WERI-Rb-1 (cell line): ENCODE measurements around the gene COL12A1.

Experiments
- DNase-seq: peaks from one replicate; pipeline ENCODE4 v3.0.0-alpha.2; 2020
- H3K27ac ChIP-seq: fragments of 250-450 bp; sonication (Bioruptor Pico); 2 replicates; pipeline ENCODE4 v1.5.1; 2020; ENCODE audit warnings: mild to moderate bottlenecking, moderate library complexity
- H3K27me3 ChIP-seq: fragments of 250-450 bp; sonication (Bioruptor Pico); 2 replicates; pipeline ENCODE4 v1.5.1; 2021; ENCODE audit warnings: mild to moderate bottlenecking, low read depth, moderate library complexity; ENCODE audit not compliant: insufficient read depth, severe bottlenecking
- H3K36me3 ChIP-seq: fragments of 250-450 bp; sonication (Bioruptor Pico); 2 replicates; pipeline ENCODE4 v1.5.1; 2020; ENCODE audit warnings: mild to moderate bottlenecking, moderate library complexity
- H3K4me3 ChIP-seq: 2 replicates; pipeline ENCODE4 v1.5.1; 2011; ENCODE audit warnings: low read depth, mild to moderate bottlenecking, control low read depth, low read length
- H3K9me3 ChIP-seq: fragments of 250-450 bp; sonication (Bioruptor Pico); 2 replicates; pipeline ENCODE4 v1.5.1; 2021; ENCODE audit warnings: mild to moderate bottlenecking, moderate library complexity; ENCODE audit not compliant: severe bottlenecking
- CTCF ChIP-seq: IDR thresholded peaks from 2 replicates; pipeline ENCODE4 v1.5.1; 2011; ENCODE audit warnings: low read depth, mild to moderate bottlenecking, control low read depth, inconsistent platforms, low read length

Gene COL12A1

GRCh38 chr6:75101896-75102295 lies 104.0 kb downstream of the COL12A1 start:
- Histone ChIP-seq H3K27ac (no peak overlapping the region), H3K36me3 (no peaks in the 10 kb centered on the region), H3K27me3 (peaks cover 57% of the 10 kb centered on the region), H3K9me3 (no peaks in the 10 kb centered on the region), H3K4me3 (no peak overlapping the region)
- DNase-seq: no peak
- no peak for TF ChIP-seq CTCF

- no peaks in the 10 kb centered on the region for H3K9me3 ChIP-seq
- no peak overlapping the region for H3K27ac ChIP-seq
These were observed 107.1 kb downstream of the COL12A1 start for GRCh38 chr6:75098709-75099108.

GRCh38 chr6:75096966-75097365 lies 108.9 kb downstream of the COL12A1 start:
- no peak for DNase-seq
- no peak overlapping the region for H3K27ac ChIP-seq
- no peaks in the 10 kb centered on the region for H3K36me3 ChIP-seq
- no peak for TF ChIP-seq CTCF
- no peak overlapping the region for H3K4me3 ChIP-seq
- no peaks in the 10 kb centered on the region for H3K9me3 ChIP-seq
- H3K27me3 ChIP-seq: peaks cover 68% of the 10 kb centered on the region

More at GRCh38 chr6:75098709-75099108, 107.1 kb downstream of the COL12A1 start:
- TF ChIP-seq CTCF: no peak
- peaks cover 65% of the 10 kb centered on the region for H3K27me3 ChIP-seq
- no peaks in the 10 kb centered on the region for H3K36me3 ChIP-seq
- H3K4me3 ChIP-seq: no peak overlapping the region
- no peak for DNase-seq

GRCh38 chr6:75094614-75095200 lies 111.1 kb downstream of the COL12A1 start:
- H3K27me3 ChIP-seq: peaks cover 76% of the 10 kb centered on the region
- no peak overlapping the region for H3K27ac ChIP-seq
- no peaks in the 10 kb centered on the region for H3K9me3 ChIP-seq
- H3K4me3 ChIP-seq: no peak overlapping the region
- H3K36me3 ChIP-seq: no peaks in the 10 kb centered on the region
- no peak for TF ChIP-seq CTCF
- no peak for DNase-seq

GRCh38 chr6:75091467-75092190 lies 114.2 kb downstream of the COL12A1 start:
- no peak for DNase-seq
- H3K27me3 ChIP-seq: peaks cover 80% of the 10 kb centered on the region
- H3K4me3 ChIP-seq: no peak overlapping the region
- no peak overlapping the region for H3K27ac ChIP-seq
- no peaks in the 10 kb centered on the region for H3K36me3 ChIP-seq
- H3K9me3 ChIP-seq: no peaks in the 10 kb centered on the region
- no peak for TF ChIP-seq CTCF
